Rectal smooth muscle tissue (tissue), 1 donor: ENCODE measurements around the gene SULF2.

Experiments
- H3K27ac ChIP-seq: one replicate; pipeline ENCODE4 v1.7.0; 2013; ENCODE audit warnings: low read depth, low read length, inconsistent platforms
- H3K27me3 ChIP-seq: one replicate; pipeline ENCODE4 v1.7.0; 2013; ENCODE audit warnings: low read length; ENCODE audit not compliant: control insufficient read depth, insufficient read depth
- H3K36me3 ChIP-seq: one replicate; pipeline ENCODE4 v1.7.0; 2013; ENCODE audit warnings: low read length; ENCODE audit not compliant: control insufficient read depth, insufficient read depth
- H3K4me1 ChIP-seq: one replicate; pipeline ENCODE4 v1.7.0; 2013; ENCODE audit warnings: low read length; ENCODE audit not compliant: control insufficient read depth, insufficient read depth
- H3K4me3 ChIP-seq: one replicate; pipeline ENCODE4 v1.7.0; 2013; ENCODE audit warnings: low read length
- H3K9ac ChIP-seq: one replicate; pipeline ENCODE4 v1.7.0; 2013; ENCODE audit warnings: low read length

The SULF2 gene

GRCh38 chr20:47664744-47665143 is 120.5 kb downstream of the SULF2 start:
- Histone ChIP-seq H3K4me3 (no peak overlapping the region), H3K36me3 (peaks cover 2% of the 10 kb centered on the region), H3K27me3 (no peaks in the 10 kb centered on the region), H3K9ac (no peak overlapping the region), H3K4me1 (peaks cover 4% of the 10 kb centered on the region), H3K27ac (no peak overlapping the region)

- Histone ChIP-seq H3K4me1 (peaks cover 4% of the 10 kb centered on the region), H3K27me3 (no peaks in the 10 kb centered on the region), H3K9ac (no peak overlapping the region), H3K36me3 (peaks cover 5% of the 10 kb centered on the region), H3K27ac (no peak overlapping the region), H3K4me3 (no peak overlapping the region)
Measured at GRCh38 chr20:47664068-47664437, 121.2 kb downstream of the SULF2 start.

- Histone ChIP-seq H3K4me3 (no peak overlapping the region), H3K27ac (no peak overlapping the region), H3K27me3 (no peaks in the 10 kb centered on the region), H3K9ac (no peak overlapping the region), H3K4me1 (peaks cover 4% of the 10 kb centered on the region), H3K36me3 (peaks cover 5% of the 10 kb centered on the region)
Measured at GRCh38 chr20:47663354-47664067, 121.8 kb downstream of the SULF2 start.

DNA sequence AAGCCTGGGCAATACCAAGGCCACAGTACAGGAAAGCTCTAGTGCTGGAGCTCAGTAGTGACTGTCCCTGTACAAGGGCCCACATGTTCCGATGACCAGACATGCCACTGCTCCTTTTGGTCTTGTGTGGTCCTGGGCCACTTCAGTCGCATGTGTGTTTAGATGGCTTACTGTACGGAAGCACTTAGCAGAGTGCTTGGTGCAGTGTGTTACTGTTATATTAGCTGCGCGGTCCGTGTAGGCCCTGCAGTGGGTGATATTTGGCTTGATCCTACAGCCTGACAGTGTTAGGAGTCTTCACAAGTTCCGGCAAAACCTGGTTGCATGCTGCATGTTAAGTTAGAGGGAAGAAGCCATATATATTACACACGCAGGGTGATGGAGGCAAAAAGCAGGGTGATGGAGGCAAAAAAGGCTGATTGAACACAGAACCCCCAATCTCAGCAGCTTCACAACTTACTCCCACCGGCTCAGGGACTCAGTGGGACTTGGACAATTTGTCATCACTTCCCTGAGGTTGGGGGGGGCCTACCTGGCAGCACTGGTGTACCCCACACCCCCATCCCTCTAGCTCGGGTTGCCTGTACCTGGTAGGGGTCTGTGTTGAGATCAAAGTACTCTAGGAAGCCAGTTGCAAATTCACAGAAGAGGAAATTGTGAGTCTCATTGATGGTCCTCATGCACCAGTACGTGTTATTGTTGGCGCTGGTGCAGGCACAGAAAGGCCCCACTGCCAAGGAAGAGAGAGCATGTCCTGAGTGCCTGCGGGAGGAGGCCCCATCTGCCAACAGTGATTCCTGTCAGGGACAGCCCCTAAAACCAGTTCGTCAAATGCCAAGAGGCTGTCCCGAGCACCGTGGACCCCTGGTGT is 122.6 kb downstream of the SULF2 start:
- Histone ChIP-seq H3K4me1 (peaks cover 4% of the 10 kb centered on the region), H3K36me3 (peaks cover 7% of the 10 kb centered on the region), H3K9ac (no peak overlapping the region), H3K4me3 (no peak overlapping the region), H3K27ac (no peak overlapping the region), H3K27me3 (no peaks in the 10 kb centered on the region)

- Histone ChIP-seq H3K27ac (no peak overlapping the region), H3K36me3 (peaks cover 7% of the 10 kb centered on the region), H3K9ac (no peak overlapping the region)
Measured at GRCh38 chr20:47661714-47662113, 123.6 kb downstream of the SULF2 start.

DNA sequence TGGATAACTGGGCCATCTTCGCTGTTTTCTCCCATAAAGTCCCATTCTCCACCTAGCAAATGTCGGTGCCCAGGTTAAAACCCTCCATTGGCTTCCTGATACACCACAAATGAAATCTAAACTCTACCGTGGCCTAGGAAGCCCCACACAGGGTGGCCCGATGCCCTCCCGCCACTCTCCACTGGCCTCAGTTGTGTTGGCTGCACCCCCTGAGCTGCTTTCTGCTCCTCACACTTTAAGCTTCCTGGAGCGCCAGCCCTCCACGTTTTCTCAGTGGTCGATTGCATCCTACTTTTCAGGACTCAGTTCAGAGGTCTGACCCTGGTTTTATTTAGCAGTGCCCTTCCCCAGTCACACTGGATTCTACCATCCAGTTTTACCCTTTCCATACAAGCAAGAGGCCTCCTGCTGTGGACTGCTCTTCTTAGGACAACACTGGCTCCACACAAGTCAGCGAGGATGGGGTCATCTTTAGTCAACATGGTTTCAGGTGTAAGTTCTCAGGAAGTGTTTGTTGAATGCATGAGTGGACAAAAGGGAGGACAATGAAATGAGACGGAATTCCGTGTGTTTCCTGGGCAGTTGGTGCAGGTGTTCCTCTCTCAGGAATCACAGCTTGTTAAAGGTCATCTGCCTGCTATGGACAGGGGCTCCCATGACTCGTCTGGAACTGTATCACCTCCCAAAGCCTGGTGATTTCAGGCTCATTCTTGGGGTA is 124.1 kb downstream of the SULF2 start:
- H3K27me3 ChIP-seq, result no peaks in the 10 kb centered on the region
- peaks cover 4% of the 10 kb centered on the region for H3K4me1 ChIP-seq
- H3K36me3 ChIP-seq, result peaks cover 7% of the 10 kb centered on the region
- H3K4me3 ChIP-seq, result no peak overlapping the region
- no peak overlapping the region for H3K9ac ChIP-seq
- H3K27ac ChIP-seq, result no peak overlapping the region

More at GRCh38 chr20:47661714-47662113, 123.6 kb downstream of the SULF2 start:
- Histone ChIP-seq H3K4me3 (no peak overlapping the region), H3K27me3 (no peaks in the 10 kb centered on the region), H3K4me1 (peaks cover 4% of the 10 kb centered on the region)

- H3K9ac ChIP-seq, result no peak overlapping the region
- no peak overlapping the region for H3K4me3 ChIP-seq
- no peak overlapping the region for H3K27ac ChIP-seq
- peaks cover 4% of the 10 kb centered on the region for H3K4me1 ChIP-seq
- H3K27me3 ChIP-seq, result no peaks in the 10 kb centered on the region
- H3K36me3 ChIP-seq, result peaks cover 7% of the 10 kb centered on the region
Measured at GRCh38 chr20:47660602-47660905, 124.7 kb downstream of the SULF2 start.

GRCh38 chr20:47659904-47660601 is 125.2 kb downstream of the SULF2 start:
- no peak overlapping the region for H3K4me3 ChIP-seq
- H3K27me3 ChIP-seq, result no peaks in the 10 kb centered on the region
- H3K4me1 ChIP-seq, result peaks cover 4% of the 10 kb centered on the region
- no peak overlapping the region for H3K27ac ChIP-seq
- no peak overlapping the region for H3K9ac ChIP-seq
- H3K36me3 ChIP-seq, result peaks cover 8% of the 10 kb centered on the region

GRCh38 chr20:47656318-47656717 is 129.0 kb downstream of the SULF2 start:
- Histone ChIP-seq H3K4me3 (no peak overlapping the region), H3K36me3 (peaks cover 31% of the 10 kb centered on the region), H3K9ac (no peak overlapping the region), H3K4me1 (no peaks in the 10 kb centered on the region), H3K27ac (no peak overlapping the region), H3K27me3 (no peaks in the 10 kb centered on the region)

DNA sequence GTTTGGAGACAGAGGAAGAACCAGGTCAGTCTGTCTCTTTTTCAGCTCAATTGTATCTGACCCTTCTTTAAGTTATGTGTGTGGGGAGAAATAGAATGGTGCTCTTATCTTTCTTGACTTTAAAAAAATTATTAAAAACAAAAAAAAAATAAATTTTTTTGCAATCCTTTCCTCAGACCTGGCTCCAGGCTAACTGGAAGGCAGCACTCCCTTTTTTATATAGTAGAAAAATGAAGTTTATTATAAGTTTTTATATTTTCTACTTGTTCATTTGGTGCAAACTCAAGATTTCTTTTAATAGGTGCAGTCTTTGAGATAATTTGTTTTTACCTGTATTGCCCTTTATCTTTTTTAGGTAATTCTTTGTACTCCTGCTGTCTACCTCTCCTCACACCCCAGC is 129.6 kb downstream of the SULF2 start:
- Histone ChIP-seq H3K27ac (no peak overlapping the region), H3K27me3 (no peaks in the 10 kb centered on the region), H3K4me1 (no peaks in the 10 kb centered on the region), H3K4me3 (no peak overlapping the region), H3K36me3 (peaks cover 34% of the 10 kb centered on the region), H3K9ac (no peak overlapping the region)

- no peaks in the 10 kb centered on the region for H3K4me1 ChIP-seq
- no peaks in the 10 kb centered on the region for H3K27me3 ChIP-seq
- H3K27ac ChIP-seq, result no peak overlapping the region
- H3K36me3 ChIP-seq, result peaks cover 29% of the 10 kb centered on the region
- H3K4me3 ChIP-seq, result no peak overlapping the region
- H3K9ac ChIP-seq, result no peak overlapping the region
Measured at GRCh38 chr20:47654370-47654769, 130.9 kb downstream of the SULF2 start.

DNA sequence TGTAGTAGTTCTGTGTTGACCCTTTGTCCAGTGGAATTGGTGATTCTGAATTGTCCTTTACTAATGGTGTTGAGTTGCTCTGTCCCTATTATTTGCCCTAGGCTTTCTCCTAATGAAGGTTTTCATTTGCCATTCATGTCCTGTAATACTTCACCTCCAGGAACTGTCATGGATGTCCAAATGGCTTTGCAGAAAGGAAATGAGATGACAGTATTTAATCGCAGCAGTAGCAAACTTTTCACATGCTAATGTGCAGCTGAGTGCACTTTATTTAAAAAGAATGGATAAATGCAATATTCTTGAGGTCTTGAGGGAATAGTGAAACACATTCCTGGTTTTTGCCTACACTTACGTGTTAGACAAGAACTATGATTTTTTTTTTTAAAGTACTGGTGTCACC is 131.4 kb downstream of the SULF2 start:
- Histone ChIP-seq H3K27ac (no peak overlapping the region), H3K27me3 (no peaks in the 10 kb centered on the region), H3K36me3 (peaks cover 31% of the 10 kb centered on the region), H3K9ac (no peak overlapping the region), H3K4me1 (no peaks in the 10 kb centered on the region), H3K4me3 (no peak overlapping the region)
